Right cardiac atrium (tissue), 5 donors: Measurements from ENCODE around the gene ARHGAP24. TPM values are rescaled to one million over a fixed set of nuclear protein-coding genes. Genes with fewer than 3 reads are reported as not detected.

Experiments used
- ATAC-seq, 2 donors: fragments of 200-7000 bp; cut with Tn5 transposase; one replicate each; pipeline versions ENCODE4 v1.8.0 to v1.9.1; 2020; ENCODE audit warnings: moderate library complexity in 2 of 2, mild to moderate bottlenecking in 1 of 2
- DNase-seq, 3 donors: peaks; one replicate each; pipeline ENCODE4 v3.0.0-alpha.2; 2020
- H3K27ac ChIP-seq: one replicate; pipeline ENCODE4 v1.5.1; 2013; ENCODE audit warnings: mild to moderate bottlenecking, low read length, control low read depth, moderate library complexity
- H3K27me3 ChIP-seq: one replicate; pipeline ENCODE4 v1.6.1; 2013; ENCODE audit not compliant: control insufficient read depth, insufficient read depth
- H3K4me1 ChIP-seq: one replicate; pipeline ENCODE4 v1.6.1; 2013; ENCODE audit warnings: low read length; ENCODE audit not compliant: control insufficient read depth, insufficient read depth
- H3K4me3 ChIP-seq: one replicate; pipeline ENCODE4 v1.5.1; 2013; ENCODE audit warnings: low read length, control low read depth
- H3K9me3 ChIP-seq: one replicate; pipeline ENCODE4 v1.6.1; 2013; ENCODE audit warnings: low read length; ENCODE audit not compliant: control insufficient read depth
- WGBS: extraction: QIAGEN DNeasy Blood & Tissue Kit; methylation state at CpG from one replicate; pipeline ENCODE4 v1.1.7; 2013; 5-methylcytosine and 5-hydroxymethylcytosine counted together
- intact Hi-C, 4 donors: fragments of 100-400 bp; cut with DNase I; formaldehyde crosslinking; loops; one replicate each; pipeline versions ENCODE4 v1.11.0 to v1.14.0; 2022 to 2023
- polyA plus RNA-seq: library from polyadenylated mRNA; stranded (reverse); fragments of 200-250 nt; gene quantifications from one replicate; pipeline ENCODE4 v1.2.3, GENCODE V29; 2013
- total RNA-seq, 4 donors: library from RNA; stranded (reverse); fragmentation: NEBNext Ultra II Directional; extraction: Animal tissue kit (Norgen Biotek cat#: 25700); gene quantifications; one replicate each; pipeline ENCODE4 v1.2.1, GENCODE V29; 2021
- donor health status: healthy with polysubstance abuse.
- donor health status: DM: no; HTN: yes; CAD: no.
- donor health status: DM: no; HTN: no; CAD: no.
- donor health status: DM: no; HTN: yes; CAD: no; lungs with severe emphysema.
- donor health status: DM: yes; HTN: yes; CAD: no.

ARHGAP24 gene
- total and polyA plus RNA-seq, 5 donors = 16.7 to 49.3 (median 36.7) TPM

- no peaks in the 10 kb centered on the region for H3K27me3 ChIP-seq
- 30% methylated on average over 7 of the region's 7 CpGs for WGBS
- no peaks in the 10 kb centered on the region for H3K9me3 ChIP-seq
- intact Hi-C loops = loop anchor here in 1 of 4 donors (10.0 kb wide), 1 partner anchor 203 kb away; no protein-coding TSS in a partner anchor
- H3K4me1 ChIP-seq = peaks cover 5% of the 10 kb centered on the region
- peak overlapping the region; percentile 20 for H3K4me3 ChIP-seq
- peak; percentile 64 to 65 for ATAC-seq
- peak overlapping the region; percentile 45 for H3K27ac ChIP-seq
- DNase-seq = peak; percentile 53 to 79 (median 59)
Measured at GRCh38 chr4:85761803-85762528, 287.0 kb downstream of the ARHGAP24 start.

- peak in 1 of 3 donors; percentile 27 for DNase-seq
- intact Hi-C loops = loop anchor here in 1 of 4 donors (10.0 kb wide), 1 partner anchor 202 kb away; no protein-coding TSS in a partner anchor
- Histone ChIP-seq H3K4me3 (peak overlapping the region; percentile 20), H3K27ac (no peak overlapping the region), H3K27me3 (no peaks in the 10 kb centered on the region), H3K9me3 (no peaks in the 10 kb centered on the region), H3K4me1 (peaks cover 5% of the 10 kb centered on the region)
- 29% methylated on average over 2 of the region's 2 CpGs for WGBS
- ATAC-seq = peak; percentile 71 to 78
Measured at GRCh38 chr4:85762529-85762871, 287.6 kb downstream of the ARHGAP24 start.

GRCh38 chr4:85763202-85763601, 288.3 kb downstream of the ARHGAP24 start:
- H3K27ac ChIP-seq = no peak overlapping the region
- WGBS = 50% methylated on average over 2 of the region's 2 CpGs
- intact Hi-C loops = loop anchor here in 1 of 4 donors (10.0 kb wide), 1 partner anchor 202 kb away; no protein-coding TSS in a partner anchor

GRCh38 chr4:85767649-85768048, 292.7 kb downstream of the ARHGAP24 start:
- Histone ChIP-seq H3K9me3 (no peaks in the 10 kb centered on the region), H3K27me3 (no peaks in the 10 kb centered on the region), H3K27ac (no peak overlapping the region), H3K4me3 (no peak overlapping the region), H3K4me1 (peaks cover 2% of the 10 kb centered on the region)
- intact Hi-C loops = loop anchor here in 1 of 4 donors (10.0 kb wide), 1 partner anchor 197 kb away; no protein-coding TSS in a partner anchor
- no peak for DNase-seq
- no peak for ATAC-seq
- 94% methylated on average over 1 of the region's 1 CpG for WGBS

More at GRCh38 chr4:85763202-85763601, 288.3 kb downstream of the ARHGAP24 start:
- no peak for ATAC-seq
- DNase-seq = no peak
- no peaks in the 10 kb centered on the region for H3K9me3 ChIP-seq
- peaks cover 5% of the 10 kb centered on the region for H3K4me1 ChIP-seq
- H3K27me3 ChIP-seq = no peaks in the 10 kb centered on the region
- no peak overlapping the region for H3K4me3 ChIP-seq

GRCh38 chr4:85769009-85769408, 294.1 kb downstream of the ARHGAP24 start:
- Histone ChIP-seq H3K4me1 (peaks cover 3% of the 10 kb centered on the region), H3K4me3 (no peak overlapping the region), H3K27me3 (no peaks in the 10 kb centered on the region), H3K27ac (no peak overlapping the region), H3K9me3 (no peaks in the 10 kb centered on the region)
- ATAC-seq = no peak
- DNase-seq = no peak
- intact Hi-C loops = loop anchor here in 1 of 4 donors (10.0 kb wide), 1 partner anchor 196 kb away; no protein-coding TSS in a partner anchor
- WGBS = 94% methylated on average over 2 of the region's 2 CpGs

GRCh38 chr4:85772470-85772869, 297.5 kb downstream of the ARHGAP24 start:
- H3K27me3 ChIP-seq = no peaks in the 10 kb centered on the region
- H3K4me3 ChIP-seq = no peak overlapping the region
- H3K9me3 ChIP-seq = no peaks in the 10 kb centered on the region
- H3K4me1 ChIP-seq = peaks cover 3% of the 10 kb centered on the region
- WGBS = 35% methylated on average over 1 of the region's 1 CpG
- no peak overlapping the region for H3K27ac ChIP-seq
- no peak for ATAC-seq
- DNase-seq = no peak
- intact Hi-C loops = no loop called here

- intact Hi-C loops = no loop called here
- no peak for DNase-seq
- Histone ChIP-seq H3K4me3 (no peak overlapping the region), H3K9me3 (no peaks in the 10 kb centered on the region), H3K4me1 (peaks cover 3% of the 10 kb centered on the region), H3K27me3 (no peaks in the 10 kb centered on the region), H3K27ac (no peak overlapping the region)
- ATAC-seq = no peak
- WGBS = 82% methylated on average over 1 of the region's 1 CpG
Measured at GRCh38 chr4:85773372-85773771, 298.4 kb downstream of the ARHGAP24 start.

GRCh38 chr4:85774000-85774399, 299.1 kb downstream of the ARHGAP24 start:
- Histone ChIP-seq H3K4me3 (no peak overlapping the region), H3K9me3 (no peaks in the 10 kb centered on the region)
- ATAC-seq = no peak

GRCh38 chr4:85774489-85774888, 299.5 kb downstream of the ARHGAP24 start:
- no peaks in the 10 kb centered on the region for H3K9me3 ChIP-seq
- no peak overlapping the region for H3K27ac ChIP-seq
- intact Hi-C loops = no loop called here
- ATAC-seq (no peak), DNase-seq (no peak)
- 81% methylated on average over 3 of the region's 3 CpGs for WGBS
- H3K27me3 ChIP-seq = no peaks in the 10 kb centered on the region
- H3K4me3 ChIP-seq = no peak overlapping the region
- H3K4me1 ChIP-seq = peaks cover 3% of the 10 kb centered on the region

More at GRCh38 chr4:85774000-85774399, 299.1 kb downstream of the ARHGAP24 start:
- intact Hi-C loops = no loop called here
- Histone ChIP-seq H3K27ac (peak overlapping the region; percentile 52), H3K27me3 (no peaks in the 10 kb centered on the region), H3K4me1 (peaks cover 3% of the 10 kb centered on the region)
- DNase-seq = no peak
- WGBS = 73% methylated on average over 1 of the region's 1 CpG

GRCh38 chr4:85776096-85776495, 301.1 kb downstream of the ARHGAP24 start:
- no peak overlapping the region for H3K27ac ChIP-seq

GRCh38 chr4:85776579-85776978, 301.6 kb downstream of the ARHGAP24 start:
- peaks cover 1% of the 10 kb centered on the region for H3K4me1 ChIP-seq

More at GRCh38 chr4:85776096-85776495, 301.1 kb downstream of the ARHGAP24 start:
- 57% methylated on average over 2 of the region's 2 CpGs for WGBS
- Histone ChIP-seq H3K27me3 (no peaks in the 10 kb centered on the region), H3K4me1 (peaks cover 3% of the 10 kb centered on the region), H3K9me3 (no peaks in the 10 kb centered on the region), H3K4me3 (no peak overlapping the region)
- intact Hi-C loops = no loop called here
- DNase-seq = no peak
- ATAC-seq = no peak

More at GRCh38 chr4:85776579-85776978, 301.6 kb downstream of the ARHGAP24 start:
- no peak overlapping the region for H3K27ac ChIP-seq
- 76% methylated on average over 1 of the region's 1 CpG for WGBS
- no peaks in the 10 kb centered on the region for H3K9me3 ChIP-seq
- intact Hi-C loops = no loop called here
- no peak for DNase-seq
- no peak overlapping the region for H3K4me3 ChIP-seq
- no peaks in the 10 kb centered on the region for H3K27me3 ChIP-seq
- no peak for ATAC-seq
